Erythroblast (primary cell): ENCODE data around the gene POP7.

ENCODE experiments used
- GATA1 ChIP-seq: IDR thresholded peaks from 2 replicates; pipeline ENCODE4 v1.6.1; 2011; ENCODE audit warnings: low read depth, mild to moderate bottlenecking, control low read depth, low read length, moderate library complexity
- POLR2A ChIP-seq: IDR thresholded peaks from 2 replicates; pipeline ENCODE4 v1.6.1; 2011; ENCODE audit warnings: mild to moderate bottlenecking, low read length

GRCh38 chr7:100719523-100720278 is 13.8 kb downstream of the POP7 start:
- TF ChIP-seq POLR2A, result no peak
- no peak for TF ChIP-seq GATA1
